Thyroid gland (tissue), 4 donors: ENCODE measurements around the gene CYTH1.

Source experiments
- CTCF ChIP-seq, 6 experiments: fragments of 200-600 bp in 3 of 6; fragments of 450-650 bp in 3 of 6; sonication (generic) in 3 of 6; IDR thresholded peaks; one replicate each; pipeline ENCODE4 v1.5.1; 2016 to 2019; ENCODE audit warnings: antibody characterized with exemption in 6 of 6, mild to moderate bottlenecking in 2 of 6, inconsistent platforms in 1 of 6, moderate library complexity in 1 of 6
- POLR2A ChIP-seq, 2 donors: fragments of 450-650 bp; IDR thresholded peaks; one replicate each; pipeline ENCODE4 v1.6.1; 2017; ENCODE audit warnings: antibody characterized with exemption in 2 of 2, mild to moderate bottlenecking in 2 of 2, moderate library complexity in 1 of 2

- TF ChIP-seq CTCF (IDR thresholded peaks at IDR 0.05) (no peak), POLR2A (IDR thresholded peaks at IDR 0.05) (no peak)
Observed at GRCh38 chr17:78670850-78671725, 111.0 kb downstream of the CYTH1 start.
